Measurements from ENCODE around the gene CHKA.

CHKA gene

GRCh38 chr11:68030318-68031143 is 90.7 kb downstream of the CHKA start, which contains the start of gene NDUFS8:
NDUFS8 (plus strand) TSS chr11:68030681; CDS start chr11:68032152, 1,471 bp downstream.
- peak; percentile 99 for DNase-seq

- no peak for DNase-seq
These were observed 92.2 kb downstream of the CHKA start for GRCh38 chr11:68028802-68029545.

- DNase-seq, result no peak
These were observed 93.5 kb downstream of the CHKA start for GRCh38 chr11:68027667-68028066.

GRCh38 chr11:68026391-68027105 is 94.6 kb downstream of the CHKA start:
- DNase-seq, result no peak

GRCh38 chr11:68025047-68025446 is 96.1 kb downstream of the CHKA start:
- peak; percentile 23 for DNase-seq

- DNase-seq, result no peak
These were observed 96.7 kb downstream of the CHKA start for GRCh38 chr11:68024508-68024907.

- no peak for DNase-seq
These were observed 98.7 kb downstream of the CHKA start for GRCh38 chr11:68022531-68022930.

GRCh38 chr11:68021167-68021787 is 99.9 kb downstream of the CHKA start:
- peak; percentile 10 for DNase-seq

- DNase-seq, result no peak
These were observed 100.6 kb downstream of the CHKA start for GRCh38 chr11:68020575-68020974.

- no peak for DNase-seq
These were observed 101.7 kb downstream of the CHKA start for GRCh38 chr11:68019486-68019885.

- no peak for DNase-seq
These were observed 102.4 kb downstream of the CHKA start for GRCh38 chr11:68018730-68019190.

GRCh38 chr11:68017980-68018729 is 103.0 kb downstream of the CHKA start:
- no peak for DNase-seq

GRCh38 chr11:68016904-68017817 is 104.0 kb downstream of the CHKA start:
- DNase-seq, result peak; percentile 33

- no peak for DNase-seq
These were observed 104.9 kb downstream of the CHKA start for GRCh38 chr11:68016161-68016903.

- no peak for DNase-seq
These were observed 105.7 kb downstream of the CHKA start for GRCh38 chr11:68015467-68015866.

GRCh38 chr11:68014947-68015447 is 106.2 kb downstream of the CHKA start:
- DNase-seq, result no peak

- DNase-seq, result no peak
These were observed 106.8 kb downstream of the CHKA start for GRCh38 chr11:68014157-68014946.

- DNase-seq, result no peak
These were observed 107.5 kb downstream of the CHKA start for GRCh38 chr11:68013611-68014156.

Measured in NCI-H82 (cell line).